ENCODE results near the gene MSL2. TPM values are rescaled to one million over a fixed set of nuclear protein-coding genes. Genes with fewer than 3 reads are reported as not detected.
"Not testable (repeated sequence)": the region's sequence is repeated elsewhere in the genome, so short reads cannot be mapped to it uniquely, and the experiment has no call there.

The MSL2 gene
- total RNA-seq, 1 experiment from 2014 or later: 28.5 TPM

- no peak for DNase-seq
- Mint-ChIP-seq H3K27ac (ENCODE audit: unreplicated experiment) (peak overlapping the region; percentile 98), H3K4me3 (ENCODE audit: unreplicated experiment) (peak overlapping the region; percentile 86), H3K4me1 (ENCODE audit: low read depth, unreplicated experiment) (peaks cover 6% of the 10 kb centered on the region), H3K9me3 (ENCODE audit: unreplicated experiment) (no peaks in the 10 kb centered on the region), H3K27me3 (ENCODE audit: insufficient read depth, unreplicated experiment) (no peaks in the 10 kb centered on the region), H3K36me3 (ENCODE audit: insufficient read depth, unreplicated experiment) (peaks cover 46% of the 10 kb centered on the region)
- intact Hi-C loops (cut with micrococcal nuclease; ENCODE audit: unreplicated experiment): loop anchor here (10.0 kb wide), 1 partner anchor 151 kb away; no protein-coding TSS in a partner anchor
- no peak for TF ChIP-seq CTCF (IDR thresholded peaks at IDR 0.05; ENCODE audit: insufficient read depth in 1 of 2, low read depth in 1 of 2, low read length in 1 of 2, severe bottlenecking in 1 of 2, unreplicated experiment in 1 of 2)
- ChIA-PET CTCF (no interaction called here), POLR2A (interaction anchor here (1.0 to 1.1 kb wide), 2 partner anchors 54 to 57 kb away, joined by 3 to 5 read pairs; no protein-coding TSS in a partner anchor)
- Histone ChIP-seq H3K36me3 (ENCODE audit: control insufficient read depth, insufficient read depth, low read length) (no peaks in the 10 kb centered on the region), H3K4me3 (ENCODE audit: low read depth, low read length) (peak overlapping the region; percentile 75), H3K9me3 (no peaks in the 10 kb centered on the region), H3K27me3 (replicated peaks; ENCODE audit: control insufficient read depth, insufficient read depth, low read length) (no peaks in the 10 kb centered on the region), H3K4me1 (peaks cover 26% of the 10 kb centered on the region)
- no TSS peak for BruUV-seq (replicated peaks)
Observed at GRCh38 chr3:136193278-136194054, 2.7 kb downstream of the MSL2 start.

GRCh38 chr3:136192831-136193230 lies 3.3 kb downstream of the MSL2 start:
- Mint-ChIP-seq H3K9me3 (ENCODE audit: unreplicated experiment) (no peaks in the 10 kb centered on the region), H3K36me3 (ENCODE audit: insufficient read depth, unreplicated experiment) (peaks cover 46% of the 10 kb centered on the region), H3K27ac (ENCODE audit: unreplicated experiment) (peak overlapping the region; percentile 98), H3K4me1 (ENCODE audit: low read depth, unreplicated experiment) (peaks cover 12% of the 10 kb centered on the region), H3K4me3 (ENCODE audit: unreplicated experiment) (peak overlapping the region; percentile 86), H3K27me3 (ENCODE audit: insufficient read depth, unreplicated experiment) (no peaks in the 10 kb centered on the region)
- BruUV-seq (replicated peaks): no TSS peak
- Histone ChIP-seq H3K27me3 (replicated peaks; ENCODE audit: control insufficient read depth, insufficient read depth, low read length) (no peaks in the 10 kb centered on the region), H3K4me1 (peaks cover 26% of the 10 kb centered on the region), H3K9me3 (no peaks in the 10 kb centered on the region), H3K36me3 (ENCODE audit: control insufficient read depth, insufficient read depth, low read length) (no peaks in the 10 kb centered on the region), H3K4me3 (ENCODE audit: low read depth, low read length) (peak overlapping the region; percentile 75; the same call in 1 of the 2 replicates)
- CTCF ChIA-PET: no interaction called here
- intact Hi-C loops (cut with micrococcal nuclease; ENCODE audit: unreplicated experiment): loop anchor here (10.0 kb wide), 1 partner anchor 152 kb away; no protein-coding TSS in a partner anchor
- TF ChIP-seq CTCF (IDR thresholded peaks at IDR 0.05; ENCODE audit: insufficient read depth in 1 of 2, low read depth in 1 of 2, low read length in 1 of 2, severe bottlenecking in 1 of 2, unreplicated experiment in 1 of 2): no peak
- no peak for DNase-seq
- POLR2A ChIA-PET: interaction anchor here (1.0 to 1.1 kb wide), 2 partner anchors 55 to 58 kb away, joined by 3 to 5 read pairs; no protein-coding TSS in a partner anchor

GRCh38 chr3:136192195-136192594 lies 3.9 kb downstream of the MSL2 start:
- CTCF ChIA-PET; H3K27ac Mint-ChIP-seq (ENCODE audit: unreplicated experiment); H3K27me3 Mint-ChIP-seq (ENCODE audit: insufficient read depth, unreplicated experiment); DNase-seq; H3K4me3 ChIP-seq (ENCODE audit: low read depth, low read length); H3K27me3 ChIP-seq (replicated peaks; ENCODE audit: control insufficient read depth, insufficient read depth, low read length); BruUV-seq (replicated peaks); H3K9me3 Mint-ChIP-seq (ENCODE audit: unreplicated experiment); H3K36me3 ChIP-seq (ENCODE audit: control insufficient read depth, insufficient read depth, low read length); H3K9me3 ChIP-seq: not testable (repeated sequence)
- Mint-ChIP-seq H3K4me3 (ENCODE audit: unreplicated experiment) (peak overlapping the region; percentile 86), H3K36me3 (ENCODE audit: insufficient read depth, unreplicated experiment) (peaks cover 45% of the 10 kb centered on the region), H3K4me1 (ENCODE audit: low read depth, unreplicated experiment) (peaks cover 12% of the 10 kb centered on the region)
- H3K4me1 ChIP-seq: peaks cover 24% of the 10 kb centered on the region
- POLR2A ChIA-PET: interaction anchor here (1.1 kb wide), 1 partner anchor 59 kb away, joined by 3 read pairs; no protein-coding TSS in a partner anchor
- intact Hi-C loops (cut with micrococcal nuclease; ENCODE audit: unreplicated experiment): loop anchor here (10.0 kb wide), 1 partner anchor 153 kb away; no protein-coding TSS in a partner anchor

Measured in Caco-2 (cell line).